ENCODE data around the gene HOXD1.
A peak's percentile ranks its signal among the peaks of the same experiment; 100 is the strongest.

The HOXD1 gene

DNA sequence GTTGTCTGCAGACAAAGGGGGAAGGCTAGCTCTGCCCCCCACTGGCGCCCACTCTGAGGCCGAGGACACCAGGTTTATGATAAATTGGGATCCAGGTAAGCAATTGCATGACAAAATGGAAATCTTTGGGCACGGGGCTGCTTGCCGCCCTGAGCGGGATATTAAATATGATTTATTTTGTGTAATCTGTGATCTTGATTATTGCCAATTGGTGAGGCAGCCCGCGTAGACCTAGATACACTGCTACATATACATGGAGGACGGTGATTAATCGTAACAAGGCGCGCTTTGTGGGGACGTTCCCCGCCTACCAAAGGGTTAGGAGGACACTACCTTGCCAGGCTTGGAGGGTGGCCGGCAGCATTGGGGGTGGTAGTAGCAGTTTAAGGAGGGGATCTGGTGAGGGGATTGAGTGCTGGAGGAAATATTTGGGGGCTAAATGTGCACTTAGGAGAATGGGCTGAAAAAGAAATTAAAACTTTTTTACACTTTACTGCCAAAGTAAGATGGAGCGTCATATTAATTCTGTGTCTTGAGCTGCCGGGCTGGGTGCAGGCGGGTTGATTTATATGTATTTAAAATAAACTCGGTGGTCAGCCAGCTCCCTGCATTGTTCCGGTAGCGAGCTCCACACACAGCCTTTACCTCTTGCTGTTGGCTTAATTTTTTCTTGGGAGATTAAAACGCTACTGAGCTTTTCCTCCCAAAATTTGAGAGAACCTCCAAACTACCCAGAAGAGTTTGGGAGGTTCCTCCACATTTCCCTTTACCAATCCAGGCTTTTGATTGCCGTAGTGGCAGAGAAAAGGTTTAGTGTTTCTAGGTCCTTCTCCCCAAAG is 27.3 kb upstream of the HOXD1 start:
- TF ChIP-seq, protein P1, sequence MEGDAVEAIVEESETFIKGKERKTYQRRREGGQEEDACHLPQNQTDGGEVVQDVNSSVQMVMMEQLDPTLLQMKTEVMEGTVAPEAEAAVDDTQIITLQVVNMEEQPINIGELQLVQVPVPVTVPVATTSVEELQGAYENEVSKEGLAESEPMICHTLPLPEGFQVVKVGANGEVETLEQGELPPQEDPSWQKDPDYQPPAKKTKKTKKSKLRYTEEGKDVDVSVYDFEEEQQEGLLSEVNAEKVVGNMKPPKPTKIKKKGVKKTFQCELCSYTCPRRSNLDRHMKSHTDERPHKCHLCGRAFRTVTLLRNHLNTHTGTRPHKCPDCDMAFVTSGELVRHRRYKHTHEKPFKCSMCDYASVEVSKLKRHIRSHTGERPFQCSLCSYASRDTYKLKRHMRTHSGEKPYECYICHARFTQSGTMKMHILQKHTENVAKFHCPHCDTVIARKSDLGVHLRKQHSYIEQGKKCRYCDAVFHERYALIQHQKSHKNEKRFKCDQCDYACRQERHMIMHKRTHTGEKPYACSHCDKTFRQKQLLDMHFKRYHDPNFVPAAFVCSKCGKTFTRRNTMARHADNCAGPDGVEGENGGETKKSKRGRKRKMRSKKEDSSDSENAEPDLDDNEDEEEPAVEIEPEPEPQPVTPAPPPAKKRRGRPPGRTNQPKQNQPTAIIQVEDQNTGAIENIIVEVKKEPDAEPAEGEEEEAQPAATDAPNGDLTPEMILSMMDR (IDR thresholded peaks at IDR 0.05): no peak
- peaks cover 91% of the 10 kb centered on the region for H3K4me1 Mint-ChIP-seq
- H3K36me3 Mint-ChIP-seq (ENCODE audit: low read depth): peaks cover 5% of the 10 kb centered on the region
- H3K4me3 Mint-ChIP-seq: peak overlapping the region; percentile 86
- H3K9me3 Mint-ChIP-seq: no peaks in the 10 kb centered on the region
- DNase-seq: no peak
- H3K27me3 Mint-ChIP-seq (ENCODE audit: low read depth, poor library complexity): no peaks in the 10 kb centered on the region
- peak overlapping the region; percentile 94 for H3K27ac Mint-ChIP-seq

DNA sequence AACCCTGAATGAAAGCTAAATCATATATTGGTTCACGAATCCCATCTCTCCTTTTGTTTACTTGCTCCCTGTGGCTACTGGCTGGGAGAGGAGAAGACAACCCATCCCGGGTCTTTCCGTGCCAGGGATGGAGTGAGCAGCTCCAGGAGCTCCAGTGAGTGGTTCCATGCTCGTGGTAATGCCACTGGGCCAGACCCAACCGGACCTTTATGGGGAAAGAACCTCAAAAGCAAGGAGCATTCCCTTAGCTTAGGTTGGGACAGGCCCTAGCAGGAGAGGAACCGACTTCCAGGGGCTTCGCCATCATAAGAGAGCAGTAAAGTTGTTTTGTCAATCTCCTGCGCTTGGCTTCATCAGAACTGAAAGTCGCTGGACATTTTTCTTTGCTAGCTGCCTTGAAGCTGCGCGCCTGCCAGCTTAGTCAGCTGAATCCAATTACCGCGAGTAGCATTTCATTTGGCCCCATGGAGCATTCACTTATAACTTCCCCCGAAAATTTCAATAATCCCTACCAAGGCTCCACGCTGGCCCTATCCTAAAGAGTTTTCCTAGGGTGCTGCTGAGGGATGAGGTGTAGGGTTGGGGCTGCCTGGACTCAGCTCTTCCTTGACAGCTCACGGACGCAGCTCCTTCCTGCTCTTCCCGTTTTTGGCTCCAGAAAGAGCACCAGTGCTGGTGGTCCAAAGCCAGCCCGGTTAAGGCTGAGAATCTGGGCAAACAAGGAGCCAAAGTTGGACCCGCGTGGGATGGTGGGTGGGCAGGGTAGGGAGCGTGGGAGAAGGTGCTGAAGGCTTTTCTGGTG is 26.4 kb upstream of the HOXD1 start:
- Mint-ChIP-seq H3K27ac (peak overlapping the region; percentile 94), H3K4me3 (peak overlapping the region; percentile 86), H3K4me1 (peaks cover 92% of the 10 kb centered on the region), H3K9me3 (no peaks in the 10 kb centered on the region), H3K27me3 (ENCODE audit: low read depth, poor library complexity) (peaks cover 3% of the 10 kb centered on the region), H3K36me3 (ENCODE audit: low read depth) (peaks cover 13% of the 10 kb centered on the region)
- no peak for DNase-seq
- TF ChIP-seq, protein P1 (IDR thresholded peaks at IDR 0.05): no peak

DNA sequence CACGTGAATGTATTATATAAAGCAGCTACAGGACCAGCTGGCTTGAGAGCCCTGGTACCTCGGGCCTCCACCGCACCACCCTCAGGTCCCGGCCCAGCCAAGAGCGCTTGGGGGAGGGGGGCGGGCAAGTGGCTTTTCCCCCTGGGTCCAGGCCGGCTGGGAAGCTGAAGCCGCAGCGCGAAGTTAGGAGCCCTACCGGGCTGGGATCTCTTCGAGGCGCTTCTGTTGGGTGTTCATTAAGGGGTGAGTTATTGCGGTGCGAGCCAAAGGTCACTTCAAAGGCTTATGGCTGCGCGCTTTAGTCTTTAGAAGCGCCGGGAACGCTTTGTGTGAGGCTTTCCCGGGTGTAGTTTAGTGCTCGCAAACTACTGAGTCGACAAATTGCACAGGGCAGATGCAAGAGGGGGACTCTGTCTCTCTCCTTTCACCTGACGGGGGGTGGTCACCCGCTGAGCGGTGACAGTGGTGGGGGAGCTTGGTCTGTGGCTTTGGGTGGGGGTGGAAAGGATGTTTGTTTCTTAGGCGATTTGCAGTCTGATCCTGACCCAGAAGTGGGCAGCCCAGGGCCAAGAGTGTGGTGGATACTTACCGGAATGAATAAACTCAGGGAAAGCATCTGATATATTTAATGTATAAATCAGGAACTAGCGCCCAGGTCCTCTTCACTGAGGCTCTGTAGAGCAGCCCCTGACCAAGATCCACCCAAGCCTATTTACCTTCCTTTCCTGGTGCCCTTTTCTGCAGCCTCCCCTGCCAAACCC is 25.4 kb upstream of the HOXD1 start:
- H3K4me3 Mint-ChIP-seq: peak overlapping the region; percentile 86

DNA sequence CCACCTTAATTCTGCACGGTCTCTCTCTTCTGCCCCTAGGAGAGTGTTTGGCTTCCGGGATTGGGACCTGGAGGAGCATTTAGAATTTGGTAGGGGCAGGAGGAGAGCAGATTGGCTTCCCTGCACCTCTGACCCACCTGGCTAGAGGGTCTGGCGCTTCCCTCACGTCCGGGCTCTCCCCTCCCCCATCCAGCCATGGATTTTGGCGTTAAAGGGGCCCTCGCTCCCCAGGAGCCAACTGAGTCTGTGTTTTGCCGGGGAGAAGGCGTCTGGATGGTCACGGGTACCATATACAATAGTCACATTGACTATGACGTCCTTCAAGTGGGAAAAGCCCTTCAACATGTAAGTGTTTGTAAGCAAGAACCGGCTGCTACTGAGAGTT is 24.8 kb upstream of the HOXD1 start:
- peaks cover 23% of the 10 kb centered on the region for H3K36me3 Mint-ChIP-seq (ENCODE audit: low read depth)
- H3K4me1 Mint-ChIP-seq: peaks cover 91% of the 10 kb centered on the region
- no peaks in the 10 kb centered on the region for H3K9me3 Mint-ChIP-seq
- H3K4me3 Mint-ChIP-seq: peak overlapping the region; percentile 86
- TF ChIP-seq, protein P1 (IDR thresholded peaks at IDR 0.05): no peak
- no peak for DNase-seq
- H3K27me3 Mint-ChIP-seq (ENCODE audit: low read depth, poor library complexity): peaks cover 4% of the 10 kb centered on the region
- H3K27ac Mint-ChIP-seq: peak overlapping the region; percentile 99

More for the DNA sequence above, 25.4 kb upstream of the HOXD1 start:
- H3K9me3 Mint-ChIP-seq: no peaks in the 10 kb centered on the region
- H3K27me3 Mint-ChIP-seq (ENCODE audit: low read depth, poor library complexity): peaks cover 4% of the 10 kb centered on the region
- peaks cover 93% of the 10 kb centered on the region for H3K4me1 Mint-ChIP-seq
- H3K36me3 Mint-ChIP-seq (ENCODE audit: low read depth): peaks cover 23% of the 10 kb centered on the region
- DNase-seq: peak; percentile 89
- H3K27ac Mint-ChIP-seq: peak overlapping the region; percentile 99
- TF ChIP-seq, protein P1 (IDR thresholded peaks at IDR 0.05): no peak

DNA sequence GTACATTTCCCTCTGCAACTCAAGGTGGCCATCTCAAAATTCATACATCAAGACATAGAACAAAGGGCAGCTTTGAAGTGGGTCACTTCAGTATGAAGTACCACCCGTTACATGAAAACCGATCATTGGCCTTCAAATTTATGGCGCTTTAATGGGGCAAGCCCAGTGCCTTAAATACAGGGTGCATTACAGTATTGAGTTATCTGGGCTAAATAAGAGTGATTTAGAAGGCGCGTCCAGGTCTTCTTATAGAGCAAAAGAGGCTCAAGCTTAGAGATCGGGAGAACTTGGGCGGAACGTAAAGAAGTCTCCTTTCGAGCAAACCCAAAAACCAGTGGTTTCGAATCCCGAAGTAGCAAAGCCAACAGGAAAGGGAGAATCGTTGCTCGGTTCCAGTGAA is 24.3 kb upstream of the HOXD1 start:
- no peak for DNase-seq
- peaks cover 95% of the 10 kb centered on the region for H3K4me1 Mint-ChIP-seq
- H3K36me3 Mint-ChIP-seq (ENCODE audit: low read depth): peaks cover 23% of the 10 kb centered on the region
- peaks cover 4% of the 10 kb centered on the region for H3K27me3 Mint-ChIP-seq (ENCODE audit: low read depth, poor library complexity)
- H3K27ac Mint-ChIP-seq: peak overlapping the region; percentile 99
- TF ChIP-seq, protein P1 (IDR thresholded peaks at IDR 0.05): no peak
- H3K4me3 Mint-ChIP-seq: peak overlapping the region; percentile 86
- no peaks in the 10 kb centered on the region for H3K9me3 Mint-ChIP-seq

Data from nephron progenitor cell (in vitro differentiated cells).